SK-N-DZ (cell line): ENCODE measurements around the gene DHX58.

Experiments
- DNase-seq: peaks from one replicate; pipeline ENCODE4 v3.0.0-alpha.2; 2015; ENCODE audit warnings: low spot score

DHX58 gene

GRCh38 chr17:42130310-42130936 lies 17.9 kb upstream of the DHX58 start:
- no peak for DNase-seq

- DNase-seq: no peak
Observed at GRCh38 chr17:42129109-42129837, 16.8 kb upstream of the DHX58 start.

- DNase-seq: no peak
Observed at GRCh38 chr17:42127414-42127813, 14.9 kb upstream of the DHX58 start.

- DNase-seq: no peak
Observed at GRCh38 chr17:42126836-42127235, 14.3 kb upstream of the DHX58 start.

- DNase-seq: no peak
Observed at GRCh38 chr17:42125565-42125964, 13.1 kb upstream of the DHX58 start.

- DNase-seq: no peak
Observed at GRCh38 chr17:42124256-42124655, 11.7 kb upstream of the DHX58 start.

GRCh38 chr17:42122371-42123303 lies 10.1 kb upstream of the DHX58 start, which contains the start of gene HSPB9:
Gene HSPB9, plus strand, starts transcription at chr17:42122804. Its CDS starts 47 bp downstream, at chr17:42122851.
- no peak for DNase-seq

GRCh38 chr17:42120770-42121769 lies 8.6 kb upstream of the DHX58 start, which contains the start of gene KAT2A:
Gene KAT2A, minus strand, starts transcription at chr17:42121367. Its CDS starts 63 bp downstream, at chr17:42121304.
- peak; percentile 91 for DNase-seq

GRCh38 chr17:42120161-42120769 lies 7.8 kb upstream of the DHX58 start:
- DNase-seq: no peak

GRCh38 chr17:42119301-42119700 lies 6.8 kb upstream of the DHX58 start:
- no peak for DNase-seq

GRCh38 chr17:42118545-42118944 lies 6.0 kb upstream of the DHX58 start:
- peak; percentile 52 for DNase-seq

GRCh38 chr17:42118126-42118510 lies 5.6 kb upstream of the DHX58 start:
- DNase-seq: no peak

- DNase-seq: no peak
Observed at GRCh38 chr17:42117397-42118125, 5.0 kb upstream of the DHX58 start.

- DNase-seq: peak; percentile 82
Observed at GRCh38 chr17:42116705-42117396, 4.3 kb upstream of the DHX58 start.

- no peak for DNase-seq
Observed at GRCh38 chr17:42114118-42114517, 1.6 kb upstream of the DHX58 start.

- DNase-seq: no peak
Observed at GRCh38 chr17:42113293-42114069, 967 bp upstream of the DHX58 start.

- no peak for DNase-seq
Observed at GRCh38 chr17:42111871-42112551, 503 bp downstream of the DHX58 start.

GRCh38 chr17:42111265-42111636 lies 1.3 kb downstream of the DHX58 start:
- DNase-seq: no peak
